ENCODE data around the gene GAMT.

Gene GAMT

GRCh38 chr19:1369214-1369805, 32.0 kb downstream of the GAMT start:
- no peak overlapping the region for H3K4me3 ChIP-seq (ENCODE audit: low read depth, low read length)
- TF ChIP-seq MAX (IDR thresholded peaks at IDR 0.05; ENCODE audit: low read depth, low read length) (no peak), MYC (IDR thresholded peaks at IDR 0.05; ENCODE audit: low read depth, low read length) (no peak), POLR2A (IDR thresholded peaks at IDR 0.05; ENCODE audit: extremely low read depth, insufficient read length) (no peak)
- TF ChIP-seq, protein P1, sequence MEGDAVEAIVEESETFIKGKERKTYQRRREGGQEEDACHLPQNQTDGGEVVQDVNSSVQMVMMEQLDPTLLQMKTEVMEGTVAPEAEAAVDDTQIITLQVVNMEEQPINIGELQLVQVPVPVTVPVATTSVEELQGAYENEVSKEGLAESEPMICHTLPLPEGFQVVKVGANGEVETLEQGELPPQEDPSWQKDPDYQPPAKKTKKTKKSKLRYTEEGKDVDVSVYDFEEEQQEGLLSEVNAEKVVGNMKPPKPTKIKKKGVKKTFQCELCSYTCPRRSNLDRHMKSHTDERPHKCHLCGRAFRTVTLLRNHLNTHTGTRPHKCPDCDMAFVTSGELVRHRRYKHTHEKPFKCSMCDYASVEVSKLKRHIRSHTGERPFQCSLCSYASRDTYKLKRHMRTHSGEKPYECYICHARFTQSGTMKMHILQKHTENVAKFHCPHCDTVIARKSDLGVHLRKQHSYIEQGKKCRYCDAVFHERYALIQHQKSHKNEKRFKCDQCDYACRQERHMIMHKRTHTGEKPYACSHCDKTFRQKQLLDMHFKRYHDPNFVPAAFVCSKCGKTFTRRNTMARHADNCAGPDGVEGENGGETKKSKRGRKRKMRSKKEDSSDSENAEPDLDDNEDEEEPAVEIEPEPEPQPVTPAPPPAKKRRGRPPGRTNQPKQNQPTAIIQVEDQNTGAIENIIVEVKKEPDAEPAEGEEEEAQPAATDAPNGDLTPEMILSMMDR (IDR thresholded peaks at IDR 0.05; ENCODE audit: low read depth, low read length): no peak
- DNase-seq (ENCODE audit: low read depth): no peak

GRCh38 chr19:1366899-1367870, 34.2 kb downstream of the GAMT start:
- H3K4me3 ChIP-seq (ENCODE audit: low read depth, low read length): no peak overlapping the region
- DNase-seq (ENCODE audit: low read depth): no peak
- TF ChIP-seq POLR2A (IDR thresholded peaks at IDR 0.05; ENCODE audit: extremely low read depth, insufficient read length): no peak
- TF ChIP-seq MAX (IDR thresholded peaks at IDR 0.05; ENCODE audit: low read depth, low read length): no peak
- no peak for TF ChIP-seq MYC (IDR thresholded peaks at IDR 0.05; ENCODE audit: low read depth, low read length)
- TF ChIP-seq, protein P1 (IDR thresholded peaks at IDR 0.05; ENCODE audit: low read depth, low read length): no peak

DNA sequence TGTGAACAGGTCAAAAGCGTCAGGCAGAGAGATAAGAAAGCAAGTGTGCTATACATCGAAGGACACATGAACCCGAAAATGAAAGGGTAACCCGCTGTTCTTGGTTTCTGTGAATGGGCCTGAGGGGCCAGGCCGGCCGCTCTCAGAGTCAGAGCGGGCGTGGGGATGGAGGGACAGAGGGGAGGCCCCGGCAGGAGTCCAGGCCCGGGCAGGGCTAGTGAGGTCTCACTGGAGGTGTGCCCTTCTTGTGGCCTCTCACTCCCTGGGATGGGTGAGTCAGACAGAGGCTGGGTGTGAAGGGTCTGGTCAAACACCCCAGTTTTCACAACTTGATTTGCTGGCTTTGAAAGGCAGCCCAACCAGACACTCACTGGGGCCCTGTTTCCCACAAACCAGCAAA, 35.0 kb downstream of the GAMT start:
- no peak for DNase-seq (ENCODE audit: low read depth)
- TF ChIP-seq MYC (IDR thresholded peaks at IDR 0.05; ENCODE audit: low read depth, low read length) (no peak), POLR2A (IDR thresholded peaks at IDR 0.05; ENCODE audit: extremely low read depth, insufficient read length) (no peak), MAX (IDR thresholded peaks at IDR 0.05; ENCODE audit: low read depth, low read length) (no peak)
- TF ChIP-seq, protein P1 (IDR thresholded peaks at IDR 0.05; ENCODE audit: low read depth, low read length): no peak
- no peak overlapping the region for H3K4me3 ChIP-seq (ENCODE audit: low read depth, low read length)

GRCh38 chr19:1365319-1366269, 35.7 kb downstream of the GAMT start:
- no peak for DNase-seq (ENCODE audit: low read depth)
- no peak overlapping the region for H3K4me3 ChIP-seq (ENCODE audit: low read depth, low read length)
- TF ChIP-seq MAX (IDR thresholded peaks at IDR 0.05; ENCODE audit: low read depth, low read length): no peak
- no peak for TF ChIP-seq POLR2A (IDR thresholded peaks at IDR 0.05; ENCODE audit: extremely low read depth, insufficient read length)

DNA sequence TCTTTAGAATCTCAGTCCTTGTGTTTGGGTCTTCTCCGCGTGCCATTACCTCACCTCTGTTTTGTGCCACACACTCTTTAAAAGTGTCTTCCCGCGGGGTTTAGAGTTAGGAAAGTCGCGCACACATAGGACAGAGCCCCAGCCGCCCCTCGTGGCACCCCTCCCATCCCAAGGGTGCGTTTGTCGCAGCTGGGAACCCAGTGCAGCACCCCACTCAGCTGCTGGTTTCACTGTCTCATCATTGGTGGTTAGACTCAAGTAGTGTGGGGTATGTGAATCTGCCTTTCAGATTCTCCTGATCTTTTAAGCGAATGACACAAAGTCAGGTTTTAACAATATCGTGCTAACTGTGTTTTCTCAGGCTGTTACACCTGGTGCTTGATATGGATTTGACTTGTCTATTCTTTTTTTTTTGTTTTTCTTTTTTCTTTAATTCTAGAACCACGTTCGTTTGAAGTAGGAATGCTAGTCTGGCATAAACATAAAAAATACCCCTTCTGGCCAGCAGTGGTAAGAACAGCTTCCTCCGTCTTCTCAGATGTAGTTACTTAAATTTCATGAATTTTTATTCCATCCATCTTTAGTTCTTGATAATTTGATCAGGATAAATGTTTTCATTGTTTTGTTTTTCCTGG, 37.2 kb downstream of the GAMT start:
- TF ChIP-seq POLR2A (IDR thresholded peaks at IDR 0.05; ENCODE audit: extremely low read depth, insufficient read length) (no peak), MYC (IDR thresholded peaks at IDR 0.05; ENCODE audit: low read depth, low read length) (no peak), MAX (IDR thresholded peaks at IDR 0.05; ENCODE audit: low read depth, low read length) (no peak)
- TF ChIP-seq, protein P1 (IDR thresholded peaks at IDR 0.05; ENCODE audit: low read depth, low read length): no peak
- DNase-seq (ENCODE audit: low read depth): no peak
- no peak overlapping the region for H3K4me3 ChIP-seq (ENCODE audit: low read depth, low read length)

Data from NB4 (cell line).